ENCODE measurements around the gene ISY1. TPM values are rescaled to one million over a fixed set of nuclear protein-coding genes. Genes with fewer than 3 reads are reported as not detected.

The ISY1 gene
- polyA plus RNA-seq, 2 of the 4 experiments (the other 2 are of a cell fraction) = 23.2 to 27.6 TPM

GRCh38 chr3:129128357-129129155 is 32.3 kb downstream of the ISY1 start:
- POLR2A ChIA-PET = no interaction called here
- ATAC-seq (no peak), FAIRE-seq (no peak), DNase-seq (ENCODE audit: low read depth in 1 of 2, low spot score in 1 of 2) (no peak)
- TF ChIP-seq RAD21 (conservative IDR thresholded peaks at IDR 0.05 in 1 of 2, IDR thresholded peaks at IDR 0.05 in 1 of 2) = no peak
- TF ChIP-seq HOXB13 (CRISPR knock-in tag; IDR thresholded peaks at IDR 0.05; ENCODE audit: low read depth) = no peak
- no peak for TF ChIP-seq HMGXB4 (CRISPR knock-in tag; IDR thresholded peaks at IDR 0.05; ENCODE audit: borderline replicate concordance)
- no peak for TF ChIP-seq MAFK (IDR thresholded peaks at IDR 0.05; ENCODE audit: partially characterized antibody)
- TF ChIP-seq FOSB (CRISPR knock-in tag; IDR thresholded peaks at IDR 0.05) = no peak
- no peak for TF ChIP-seq KDM1A (IDR thresholded peaks at IDR 0.05; ENCODE audit: low read depth)
- no peak for TF ChIP-seq HEYL (CRISPR knock-in tag; IDR thresholded peaks at IDR 0.05)
- no peak for TF ChIP-seq RFX5 (IDR thresholded peaks at IDR 0.05)
- CTCF ChIA-PET = interaction anchor here (0.8 kb wide), 1 partner anchor 8 kb away, joined by 3 read pairs; no protein-coding TSS in a partner anchor
- Histone ChIP-seq H3K27ac (no peak overlapping the region), H3K4me3 (no peak overlapping the region), H3K9me3 (no peaks in the 10 kb centered on the region), H3K4me1 (peaks cover 2% of the 10 kb centered on the region; the same call in 2 of the 3 replicates), H3K4me2 (no peak overlapping the region)
- 94% methylated on average over 13 of the region's 16 CpGs for WGBS (ENCODE audit: missing lambda C conversion rate)

- peaks cover 18% of the 10 kb centered on the region for H3K4me1 ChIP-seq
- ChIA-PET CTCF (interaction anchor here (1.0 to 1.7 kb wide), 2 partner anchors 74 to 119 kb away, joined by 3 to 6 read pairs; no protein-coding TSS in a partner anchor), POLR2A (no interaction called here)
- no peak overlapping the region for H3K27ac ChIP-seq
- H3K4me2 ChIP-seq = no peak overlapping the region
- DNase-seq (ENCODE audit: low read depth in 1 of 2, low spot score in 1 of 2) = no peak
- TF ChIP-seq BHLHE40 (IDR thresholded peaks at IDR 0.05; ENCODE audit: low read depth, low read length) = no peak
- TF ChIP-seq EP300 (IDR thresholded peaks at IDR 0.05) = no peak
- no peak for TF ChIP-seq TFCP2L1 (CRISPR knock-in tag; IDR thresholded peaks at IDR 0.05)
- TF ChIP-seq EHF (CRISPR knock-in tag; IDR thresholded peaks at IDR 0.05) = no peak
- TF ChIP-seq PHF8 (IDR thresholded peaks at IDR 0.05; ENCODE audit: borderline replicate concordance, low read depth) = no peak
- no peak for TF ChIP-seq HOXB5 (CRISPR knock-in tag; IDR thresholded peaks at IDR 0.05)
- no peak for TF ChIP-seq MAFK (IDR thresholded peaks at IDR 0.05; ENCODE audit: partially characterized antibody)
- TF ChIP-seq, protein P1, sequence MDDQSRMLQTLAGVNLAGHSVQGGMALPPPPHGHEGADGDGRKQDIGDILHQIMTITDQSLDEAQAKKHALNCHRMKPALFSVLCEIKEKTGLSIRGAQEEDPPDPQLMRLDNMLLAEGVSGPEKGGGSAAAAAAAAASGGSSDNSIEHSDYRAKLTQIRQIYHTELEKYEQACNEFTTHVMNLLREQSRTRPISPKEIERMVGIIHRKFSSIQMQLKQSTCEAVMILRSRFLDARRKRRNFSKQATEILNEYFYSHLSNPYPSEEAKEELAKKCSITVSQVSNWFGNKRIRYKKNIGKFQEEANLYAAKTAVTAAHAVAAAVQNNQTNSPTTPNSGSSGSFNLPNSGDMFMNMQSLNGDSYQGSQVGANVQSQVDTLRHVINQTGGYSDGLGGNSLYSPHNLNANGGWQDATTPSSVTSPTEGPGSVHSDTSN (IDR thresholded peaks at IDR 0.05) = no peak
- TF ChIP-seq HDAC2 (IDR thresholded peaks at IDR 0.05) = no peak
- TF ChIP-seq JUNB (IDR thresholded peaks at IDR 0.05) = no peak
- TF ChIP-seq MAZ (IDR thresholded peaks at IDR 0.05; ENCODE audit: borderline replicate concordance, low read depth, low read length) = no peak
- no peak for TF ChIP-seq TP53 (CRISPR knock-in tag; IDR thresholded peaks at IDR 0.05)
- TF ChIP-seq RFX5 (IDR thresholded peaks at IDR 0.05) = no peak
- TF ChIP-seq ZSCAN20 (CRISPR knock-in tag; IDR thresholded peaks at IDR 0.05) = no peak
- ATAC-seq = no peak
- no peaks in the 10 kb centered on the region for H3K9me3 ChIP-seq
- no peak overlapping the region for H3K4me3 ChIP-seq
- FAIRE-seq = no peak
- 85% methylated on average over 3 of the region's 9 CpGs for WGBS (ENCODE audit: missing lambda C conversion rate)
These were observed 34.1 kb downstream of the ISY1 start for GRCh38 chr3:129126726-129127280.
